Dermis blood vessel endothelial cell (primary cell): ENCODE measurements around the gene DRC1. TPM values are rescaled to one million over a fixed set of nuclear protein-coding genes. Genes with fewer than 3 reads are reported as not detected.
"Not testable (repeated sequence)": the region's sequence is repeated elsewhere in the genome, so short reads cannot be mapped to it uniquely, and the experiment has no call there.

Experiments
- DNase-seq: peaks from one replicate; pipeline ENCODE4 v3.0.0; 2010
- total RNA-seq: library from RNA; depleted of rRNA; stranded (reverse); fragments of >200 nt; gene quantifications from 2 replicates; pipeline ENCODE4 v1.2.3, GENCODE V29; 2014

DRC1 gene
- total RNA-seq, 1 donor from 2014 or later, result 0.17 TPM

DNA sequence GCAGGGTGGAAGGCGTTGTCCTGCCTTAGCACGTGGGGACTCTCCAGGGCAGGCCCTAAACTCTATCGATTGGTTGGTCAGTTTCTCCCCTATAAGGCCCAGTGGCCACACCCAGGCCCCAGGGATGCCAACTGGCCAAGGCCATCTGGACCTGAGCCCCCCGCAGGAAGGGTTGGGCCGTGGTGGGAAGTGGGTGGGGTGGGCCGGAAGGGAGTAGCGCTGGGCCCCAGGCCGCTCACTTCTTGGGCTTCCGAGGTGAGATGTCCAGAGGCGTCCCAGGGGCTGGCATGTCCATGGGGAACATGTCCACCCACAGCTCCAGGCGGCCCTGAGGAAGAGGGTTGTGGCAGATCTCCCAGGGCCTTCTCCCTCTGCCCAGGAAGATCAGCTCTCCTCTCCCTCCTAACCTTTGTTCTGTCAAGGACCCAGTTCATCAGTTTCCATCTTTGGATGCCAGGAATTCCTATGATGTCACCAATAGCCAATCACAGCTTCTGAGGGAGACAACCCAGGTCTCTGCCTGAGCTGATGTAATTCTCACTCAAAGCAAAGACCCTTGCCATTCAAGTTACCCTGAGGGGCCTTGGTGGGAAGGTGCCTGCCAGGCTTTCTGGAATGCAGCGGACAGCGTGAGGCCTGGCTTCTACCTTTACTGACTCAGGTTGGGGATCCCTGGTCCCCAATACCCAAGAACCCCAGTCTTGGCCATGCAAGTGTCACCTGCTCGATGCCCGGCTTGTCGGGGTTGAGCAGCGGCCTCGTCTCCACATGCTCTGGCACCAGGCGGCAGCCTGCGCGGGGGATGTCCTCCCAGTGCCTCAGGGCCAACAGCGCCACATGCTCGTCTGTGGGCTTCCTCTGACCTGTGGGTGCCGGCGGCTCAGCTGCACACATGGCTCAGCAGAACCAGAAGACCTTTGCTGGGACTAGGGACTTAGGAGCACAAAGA, 61.8 kb downstream of the DRC1 start:
- DNase-seq, result no peak

GRCh38 chr2:26464390-26465265, 62.9 kb downstream of the DRC1 start:
- DNase-seq, result no peak

DNA sequence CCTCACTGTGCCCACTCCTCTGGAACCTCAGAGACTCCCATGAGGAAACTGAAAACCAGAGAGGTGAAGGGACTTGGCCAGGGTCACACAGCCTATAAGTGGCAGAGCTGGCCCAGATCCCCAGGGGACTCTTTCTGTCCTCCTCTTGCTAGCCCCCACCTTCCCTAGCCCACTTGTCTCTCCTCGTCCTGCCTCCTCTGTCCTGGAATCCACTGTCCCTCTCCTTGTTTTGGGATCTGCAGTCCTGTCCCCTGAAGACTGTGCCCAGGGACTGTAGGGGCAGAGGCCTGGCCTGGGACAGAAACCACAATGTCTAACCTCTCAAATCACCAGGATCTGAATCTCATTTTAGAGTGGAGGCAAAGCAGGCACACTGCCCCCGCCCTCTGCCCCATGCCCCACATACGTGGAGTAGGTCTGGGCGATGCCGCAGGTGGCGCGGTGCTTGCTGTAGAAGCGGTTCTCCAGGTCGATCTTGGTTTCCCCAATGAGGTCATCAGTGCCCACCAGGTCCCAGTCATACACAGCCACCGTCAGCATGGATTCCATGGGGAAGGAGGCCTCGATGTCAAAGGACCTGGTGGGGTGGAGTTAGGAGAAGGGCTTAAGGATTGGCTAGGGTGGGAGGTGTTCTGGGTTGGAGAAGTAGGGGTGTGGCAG, 63.7 kb downstream of the DRC1 start:
- no peak for DNase-seq

DNA sequence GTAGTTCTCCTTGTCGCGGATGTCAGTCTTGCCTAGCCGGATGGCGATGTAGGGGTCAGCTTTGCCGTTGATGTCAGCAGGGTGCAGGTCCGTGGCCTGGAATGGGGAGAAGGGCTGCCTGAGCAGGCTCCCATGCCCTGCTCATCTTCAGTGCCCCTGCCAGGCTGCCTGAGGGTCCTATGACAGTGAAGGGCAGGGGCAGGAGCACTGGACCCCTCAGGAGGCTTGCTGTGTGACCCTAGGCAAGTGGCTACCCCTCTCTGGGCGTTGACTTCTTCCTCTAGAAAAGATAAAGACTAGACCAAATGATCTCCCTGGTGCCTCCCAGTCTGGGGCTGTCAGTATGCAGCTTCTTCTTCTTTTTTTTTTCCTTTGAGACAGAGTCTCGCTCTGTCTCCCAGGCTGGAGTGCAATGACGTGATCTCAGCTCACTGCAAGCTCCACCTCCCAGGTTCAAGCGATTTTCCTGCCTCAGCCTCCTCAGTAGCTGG, 64.3 kb downstream of the DRC1 start:
- no peak for DNase-seq

DNA sequence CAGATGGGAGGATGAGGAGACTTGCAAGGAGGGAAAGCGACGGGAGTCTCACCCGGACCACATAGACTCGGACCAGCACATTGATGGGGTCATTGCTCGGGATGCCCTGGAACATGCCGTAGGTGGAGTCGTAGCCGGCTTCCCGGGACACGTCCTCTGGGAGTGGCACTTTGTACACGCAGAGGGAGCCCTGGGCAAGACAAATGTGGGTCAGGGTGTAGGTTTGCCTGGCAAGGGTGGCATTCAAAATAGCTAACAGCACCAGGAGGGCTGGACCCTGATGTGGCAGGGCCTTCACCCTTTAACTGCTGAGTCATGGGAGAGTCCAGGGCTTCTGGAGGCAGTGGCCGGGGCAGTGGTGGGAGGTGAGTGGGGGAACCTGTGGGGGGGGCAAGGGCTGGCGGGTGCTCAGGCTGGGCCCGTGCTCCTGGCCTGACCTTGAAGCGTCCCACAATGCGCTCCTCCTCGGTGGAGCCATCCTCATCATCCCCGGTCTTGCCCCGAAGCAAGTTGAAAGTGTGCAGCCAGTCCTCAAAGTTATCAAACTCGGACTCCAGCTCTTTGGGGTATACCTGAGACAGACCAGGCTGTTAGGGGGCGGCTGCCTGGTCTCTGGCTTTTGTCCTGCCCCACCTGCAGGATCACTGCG, 65.1 kb downstream of the DRC1 start:
- DNase-seq, result no peak

DNA sequence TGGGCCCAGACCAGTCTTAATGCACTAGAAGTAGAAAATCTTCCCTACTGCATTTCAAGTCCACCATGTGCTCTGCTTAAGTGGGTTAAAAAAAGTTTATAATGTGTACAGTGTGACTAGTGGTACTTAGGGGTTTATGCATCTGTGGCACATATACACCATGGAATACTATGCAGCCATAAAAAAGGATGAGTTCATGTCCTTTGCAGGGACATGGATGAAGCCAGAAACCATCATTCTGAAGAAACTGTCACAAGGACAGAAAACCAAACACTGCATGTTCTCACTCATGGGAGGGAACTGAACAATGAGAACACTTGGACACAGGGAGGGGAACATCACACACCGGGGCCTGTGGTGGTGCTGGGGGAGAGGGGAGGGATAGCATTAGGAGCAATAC, 66.8 kb downstream of the DRC1 start:
- DNase-seq, result not testable (repeated sequence)

DNA sequence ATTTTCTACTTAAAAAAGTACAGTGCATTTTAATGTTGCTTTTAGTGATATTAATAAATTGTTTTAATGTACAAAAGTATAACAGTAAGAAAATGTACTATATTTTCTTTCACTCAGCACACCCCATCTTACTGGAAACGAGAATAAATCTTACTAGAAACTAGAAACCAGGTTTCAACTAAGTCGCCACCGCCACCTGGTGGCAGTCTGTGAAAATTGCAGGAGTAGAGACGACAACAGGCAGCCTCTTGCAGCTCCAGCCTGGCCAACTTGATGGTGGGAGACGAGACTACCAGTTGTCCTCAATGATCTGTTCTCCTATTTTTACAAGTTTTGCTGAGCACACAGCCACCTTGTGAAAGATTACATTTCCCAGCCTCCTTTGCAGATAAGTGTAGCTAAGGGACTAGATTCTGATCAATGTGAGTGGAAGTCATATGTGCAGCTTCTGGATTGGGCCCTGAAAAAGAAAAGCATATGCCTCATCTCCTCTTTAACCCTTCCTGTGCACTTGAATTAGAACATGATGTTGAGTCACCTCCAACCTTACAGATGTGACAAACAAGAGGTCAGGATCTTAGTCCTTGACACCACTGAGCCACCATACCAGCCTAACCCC, 67.5 kb downstream of the DRC1 start:
- DNase-seq, result peak; percentile 85

DNA sequence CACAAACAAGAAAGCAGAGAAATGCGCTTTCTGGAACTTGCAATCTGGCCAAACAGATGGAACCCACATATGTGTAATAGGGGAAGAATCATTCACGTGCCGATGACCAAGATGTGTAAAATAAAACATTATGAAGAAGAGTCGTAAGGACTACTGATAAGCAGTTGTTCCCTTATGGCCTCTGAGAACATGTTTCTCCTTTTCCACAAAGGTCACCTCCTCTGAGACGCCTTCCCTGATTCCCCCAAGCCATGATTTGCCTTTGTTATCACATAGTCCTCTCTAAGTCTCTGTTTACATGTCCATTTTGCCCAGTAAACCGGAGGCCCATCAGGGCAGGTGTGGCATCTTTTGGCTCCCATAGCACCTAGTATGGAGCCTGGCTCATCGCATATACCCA, 68.2 kb downstream of the DRC1 start:
- no peak for DNase-seq

GRCh38 chr2:26470601-26471260, 69.0 kb downstream of the DRC1 start:
- DNase-seq, result no peak

DNA sequence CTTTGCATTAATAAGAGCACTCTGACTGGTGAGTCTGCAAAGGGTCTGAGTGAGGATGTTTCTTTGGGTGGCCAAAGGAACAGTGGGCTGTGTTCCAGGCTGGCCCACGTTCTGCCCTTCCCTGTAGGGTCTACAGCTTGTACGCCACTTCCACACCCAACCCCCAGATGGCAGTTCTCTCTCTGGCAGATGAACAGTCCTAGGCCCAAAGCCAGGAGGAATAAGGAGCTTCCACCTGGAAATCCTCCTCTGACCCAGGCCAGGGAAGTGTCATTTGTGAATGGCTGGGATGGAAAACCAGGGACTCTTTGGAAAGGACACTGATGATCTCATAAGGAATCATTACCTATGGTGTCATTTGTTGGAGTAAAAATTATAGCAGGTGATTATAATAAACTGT, 69.6 kb downstream of the DRC1 start:
- DNase-seq, result peak; percentile 43

GRCh38 chr2:26471766-26472706, 70.3 kb downstream of the DRC1 start:
- peak; percentile 57 for DNase-seq

- DNase-seq, result no peak
Observed at GRCh38 chr2:26472821-26473655, 71.3 kb downstream of the DRC1 start.

GRCh38 chr2:26473796-26474195, 72.1 kb downstream of the DRC1 start:
- DNase-seq, result no peak

DNA sequence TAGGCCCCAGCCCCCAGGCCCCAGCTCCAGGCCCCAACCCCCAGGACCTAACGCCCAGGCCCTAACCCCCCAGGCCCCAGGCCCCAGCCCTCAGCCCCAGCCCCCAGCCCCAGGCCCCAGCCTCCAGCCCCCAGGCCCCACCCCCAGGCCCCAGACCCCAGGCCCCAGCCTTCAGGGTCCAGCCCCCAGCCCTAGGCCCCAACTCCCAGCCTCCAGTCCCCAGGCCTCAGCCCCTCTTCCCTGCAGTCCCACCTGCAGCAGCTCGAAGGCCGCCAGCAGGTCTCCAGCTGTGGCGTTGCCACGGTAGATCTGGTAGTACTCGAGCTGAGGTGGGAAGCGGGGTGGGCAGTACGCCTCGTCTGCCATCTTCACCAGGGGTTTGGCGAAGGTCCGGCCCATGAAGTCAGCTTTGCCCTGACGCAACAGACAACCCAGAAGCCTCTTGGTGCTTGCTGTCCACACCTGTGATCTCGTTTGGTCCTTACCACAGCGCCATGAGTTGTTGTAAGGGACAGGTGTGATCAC, 72.6 kb downstream of the DRC1 start:
- DNase-seq, result no peak

- DNase-seq, result no peak
Observed at GRCh38 chr2:26475037-26475436, 73.3 kb downstream of the DRC1 start.

GRCh38 chr2:26475832-26476501, 74.2 kb downstream of the DRC1 start:
- no peak for DNase-seq

- DNase-seq, result peak; percentile 33
Observed at GRCh38 chr2:26477126-26477910, 75.6 kb downstream of the DRC1 start.

GRCh38 chr2:26477911-26478253, 76.2 kb downstream of the DRC1 start, which contains the start of gene OTOF:
Gene OTOF (minus strand): TSS chr2:26478124.
- peak; percentile 85 for DNase-seq
